Vagina (tissue), 2 donors: ENCODE measurements around the gene SLC29A1.

ENCODE experiments used
- POLR2A ChIP-seq, 2 donors: fragments of 450-650 bp; IDR thresholded peaks; one replicate each; pipeline ENCODE4 v1.6.1; 2017; ENCODE audit warnings: antibody characterized with exemption in 2 of 2, mild to moderate bottlenecking in 2 of 2, moderate library complexity in 2 of 2
- POLR2AphosphoS5 ChIP-seq, 2 donors: sonication (generic); formaldehyde crosslinking; IDR thresholded peaks; one replicate each; pipeline ENCODE4 v1.9.0; 2017; ENCODE audit warnings: antibody characterized with exemption in 2 of 2, mild to moderate bottlenecking in 2 of 2, low read depth in 1 of 2; ENCODE audit not compliant: insufficient read depth in 1 of 2
- TF ChIP-seq, protein P1 (sequence below), 3 experiments: fragments of 450-650 bp in 2 of 3; fragments of 200-600 bp in 1 of 3; sonication (generic) in 1 of 3; IDR thresholded peaks; one replicate each; pipeline ENCODE4 v1.5.1; 2017 to 2019; ENCODE audit warnings: antibody characterized with exemption in 3 of 3, mild to moderate bottlenecking in 2 of 3, moderate library complexity in 2 of 3

- TF ChIP-seq POLR2A (IDR thresholded peaks at IDR 0.05) (no peak), POLR2AphosphoS5 (IDR thresholded peaks at IDR 0.05; ENCODE audit: insufficient read depth in 1 of 2, low read depth in 1 of 2) (no peak)
- TF ChIP-seq, protein P1, sequence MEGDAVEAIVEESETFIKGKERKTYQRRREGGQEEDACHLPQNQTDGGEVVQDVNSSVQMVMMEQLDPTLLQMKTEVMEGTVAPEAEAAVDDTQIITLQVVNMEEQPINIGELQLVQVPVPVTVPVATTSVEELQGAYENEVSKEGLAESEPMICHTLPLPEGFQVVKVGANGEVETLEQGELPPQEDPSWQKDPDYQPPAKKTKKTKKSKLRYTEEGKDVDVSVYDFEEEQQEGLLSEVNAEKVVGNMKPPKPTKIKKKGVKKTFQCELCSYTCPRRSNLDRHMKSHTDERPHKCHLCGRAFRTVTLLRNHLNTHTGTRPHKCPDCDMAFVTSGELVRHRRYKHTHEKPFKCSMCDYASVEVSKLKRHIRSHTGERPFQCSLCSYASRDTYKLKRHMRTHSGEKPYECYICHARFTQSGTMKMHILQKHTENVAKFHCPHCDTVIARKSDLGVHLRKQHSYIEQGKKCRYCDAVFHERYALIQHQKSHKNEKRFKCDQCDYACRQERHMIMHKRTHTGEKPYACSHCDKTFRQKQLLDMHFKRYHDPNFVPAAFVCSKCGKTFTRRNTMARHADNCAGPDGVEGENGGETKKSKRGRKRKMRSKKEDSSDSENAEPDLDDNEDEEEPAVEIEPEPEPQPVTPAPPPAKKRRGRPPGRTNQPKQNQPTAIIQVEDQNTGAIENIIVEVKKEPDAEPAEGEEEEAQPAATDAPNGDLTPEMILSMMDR (IDR thresholded peaks at IDR 0.05), result no peak
These were observed 12.6 kb downstream of the SLC29A1 start for GRCh38 chr6:44235891-44236516.
